A673 (cell line): ENCODE results near the gene RAB23. TPM values are rescaled to one million over a fixed set of nuclear protein-coding genes. Genes with fewer than 3 reads are reported as not detected.

Experiments used
- BruUV-seq: library from RNA; stranded (reverse); fragments of 400-500 nt; replicated peaks from 2 replicates; lab custom pipeline; 2021; lab: Mats Ljungman, UMichigan
- CTCF ChIA-PET: fragments of 300-600 bp; sonication (Branson Sonifier 250); formaldehyde crosslinking; loops from one replicate; lab custom pipeline; 2022; ENCODE audit warnings: antibody characterized with exemption; lab: Charles Lee
- POLR2A ChIA-PET: fragments of 300-600 bp; sonication (Branson Sonifier 250); formaldehyde crosslinking; loops from one replicate; lab custom pipeline; 2022; ENCODE audit warnings: antibody characterized with exemption; ENCODE audit not compliant: low non-redundant PET; lab: Charles Lee
- DNase-seq: peaks from one replicate; pipeline ENCODE4 v3.0.0-alpha.2; 2015; ENCODE audit warnings: low spot score
- H3K27ac ChIP-seq: fragments of 200-600 bp; sonication (generic); 2 replicates; pipeline ENCODE4 v1.5.1; 2016; ENCODE audit warnings: mixed run types, low read depth, mild to moderate bottlenecking, mixed read lengths, antibody characterized with exemption, low read length; ENCODE audit not compliant: poor library complexity, severe bottlenecking
- H3K27me3 ChIP-seq: fragments of 200-600 bp; sonication (generic); replicated peaks from 2 replicates; pipeline ENCODE4 v1.6.1; 2017; ENCODE audit warnings: mixed run types, low read depth, mild to moderate bottlenecking, mixed read lengths, antibody characterized with exemption, low read length; ENCODE audit not compliant: insufficient read depth, poor library complexity
- H3K36me3 ChIP-seq: fragments of 200-600 bp; sonication (generic); 2 replicates; pipeline ENCODE4 v1.6.1; 2016; ENCODE audit warnings: mixed run types, mild to moderate bottlenecking, mixed read lengths, antibody characterized with exemption, low read length; ENCODE audit not compliant: insufficient read depth, poor library complexity, severe bottlenecking
- H3K4me1 ChIP-seq: fragments of 200-600 bp; sonication (generic); 2 replicates; pipeline ENCODE4 v1.6.1; 2017; ENCODE audit warnings: mixed run types, mild to moderate bottlenecking, mixed read lengths, antibody characterized with exemption, low read length; ENCODE audit not compliant: insufficient read depth, poor library complexity, severe bottlenecking
- H3K4me3 ChIP-seq: fragments of 200-600 bp; sonication (generic); 2 replicates; pipeline ENCODE4 v1.5.1; 2016; ENCODE audit warnings: low read depth, mixed run types, mild to moderate bottlenecking, mixed read lengths, low read length; ENCODE audit not compliant: poor library complexity, severe bottlenecking
- H3K9me3 ChIP-seq: fragments of 200-600 bp; sonication (generic); 2 replicates; pipeline ENCODE4 v1.6.1; 2016; ENCODE audit warnings: mixed run types, low read depth, mild to moderate bottlenecking, mixed read lengths, antibody characterized with exemption, low read length; ENCODE audit not compliant: poor library complexity, severe bottlenecking
- EZH2 ChIP-seq: fragments of 200-600 bp; sonication (generic); IDR thresholded peaks from 2 replicates; pipeline ENCODE4 v1.6.1; 2017; ENCODE audit warnings: borderline replicate concordance, low read depth, mild to moderate bottlenecking, mixed read lengths, antibody characterized with exemption, low read length; ENCODE audit not compliant: poor library complexity, severe bottlenecking
- intact Hi-C: fragments of 100-400 bp; cut with micrococcal nuclease; formaldehyde crosslinking; loops from one replicate; pipeline ENCODE4 v1.10.0; 2022; ENCODE audit not compliant: unreplicated experiment
- total RNA-seq: library from RNA; stranded (reverse); gene quantifications from 2 replicates; pipeline ENCODE4 v1.2.3, GENCODE V29; 2021
- TF ChIP-seq, protein P1 (sequence below): fragments of 300-800, 200-600 bp; sonication (generic); conservative IDR thresholded peaks from 2 replicates; pipeline ENCODE4 v1.5.1; 2017; ENCODE audit warnings: low read depth, mild to moderate bottlenecking, antibody characterized with exemption, low read length, moderate library complexity, mixed read lengths

RAB23 gene
- total RNA-seq, 1 experiment from 2014 or later = 17.8 TPM

DNA sequence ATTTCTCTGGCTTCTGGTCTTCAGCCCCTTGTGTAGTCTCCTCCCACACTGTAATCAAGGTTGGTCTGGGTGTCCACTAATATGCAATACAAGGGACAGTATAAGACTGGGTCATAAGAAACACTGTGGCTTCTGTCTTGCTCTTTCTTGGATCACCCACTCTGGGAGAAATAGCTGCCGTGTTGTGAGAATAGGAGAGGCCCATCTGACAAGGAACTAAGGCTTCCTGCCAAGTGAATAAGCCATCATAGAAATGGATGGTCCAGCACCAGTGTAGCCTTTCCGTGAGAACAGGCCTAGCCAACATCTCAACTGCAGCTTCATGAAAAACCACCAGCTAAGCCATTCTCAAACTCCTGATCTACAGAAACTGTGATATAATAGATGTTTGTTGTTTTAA, 26.6 kb downstream of the RAB23 start:
- Histone ChIP-seq H3K36me3 (peaks cover 18% of the 10 kb centered on the region), H3K27ac (no peak overlapping the region), H3K27me3 (no peaks in the 10 kb centered on the region), H3K9me3 (no peaks in the 10 kb centered on the region), H3K4me3 (no peak overlapping the region), H3K4me1 (no peaks in the 10 kb centered on the region)
- no peak for TF ChIP-seq EZH2
- ChIA-PET CTCF (no interaction called here), POLR2A (no interaction called here)
- BruUV-seq = no TSS peak
- DNase-seq = no peak
- intact Hi-C loops = no loop called here

DNA sequence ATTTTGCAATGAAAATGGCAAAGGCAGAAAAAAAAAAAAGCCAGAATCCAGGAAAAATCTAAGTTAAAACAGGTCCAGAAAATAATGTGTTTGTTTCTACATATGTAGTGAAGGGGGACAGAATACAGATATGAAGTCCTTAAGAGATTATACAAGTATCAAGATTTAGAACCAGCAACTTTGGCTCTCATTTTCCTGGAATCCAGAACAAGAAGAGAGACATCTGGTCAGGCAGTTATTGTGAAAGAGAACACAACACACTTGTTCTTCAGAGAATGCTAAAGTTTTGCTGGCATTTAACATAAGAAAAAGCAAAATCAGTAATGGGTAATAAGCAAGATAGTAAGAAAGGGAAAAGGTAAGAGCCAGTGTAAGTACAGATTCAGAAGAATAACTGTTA, 28.9 kb downstream of the RAB23 start:
- no TSS peak for BruUV-seq

DNA sequence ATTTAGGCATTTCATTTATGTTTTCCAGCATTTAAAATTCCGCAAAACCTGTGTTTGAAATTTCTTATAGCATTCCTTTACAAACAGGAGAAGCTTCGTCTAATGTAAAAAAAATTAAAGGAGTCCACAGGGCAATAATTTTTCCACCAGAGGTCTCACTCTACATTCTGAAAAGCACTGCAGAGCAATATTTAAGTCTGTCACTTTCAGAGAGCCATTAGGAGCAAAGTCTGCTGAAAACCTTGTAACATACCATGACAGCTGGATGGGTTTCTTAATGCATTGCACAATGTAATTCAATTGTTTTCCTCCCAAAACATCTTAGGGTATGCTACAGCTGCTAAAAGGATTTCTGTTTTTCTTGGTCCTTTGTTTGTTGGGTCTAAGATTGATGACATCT, 32.0 kb downstream of the RAB23 start:
- CTCF ChIA-PET = interaction anchor here (0.5 to 1.0 kb wide), 3 partner anchors 123 to 139 kb away, joined by 3 to 9 read pairs (median 3); no protein-coding TSS in a partner anchor
- H3K27me3 ChIP-seq = no peaks in the 10 kb centered on the region
- H3K4me1 ChIP-seq = no peaks in the 10 kb centered on the region
- intact Hi-C loops = loop anchor here (1.0 kb wide), 1 partner anchor 126 kb away; no protein-coding TSS in a partner anchor
- POLR2A ChIA-PET = no interaction called here
- no peak overlapping the region for H3K4me3 ChIP-seq
- H3K9me3 ChIP-seq = no peaks in the 10 kb centered on the region
- no TSS peak for BruUV-seq
- TF ChIP-seq, protein P1, sequence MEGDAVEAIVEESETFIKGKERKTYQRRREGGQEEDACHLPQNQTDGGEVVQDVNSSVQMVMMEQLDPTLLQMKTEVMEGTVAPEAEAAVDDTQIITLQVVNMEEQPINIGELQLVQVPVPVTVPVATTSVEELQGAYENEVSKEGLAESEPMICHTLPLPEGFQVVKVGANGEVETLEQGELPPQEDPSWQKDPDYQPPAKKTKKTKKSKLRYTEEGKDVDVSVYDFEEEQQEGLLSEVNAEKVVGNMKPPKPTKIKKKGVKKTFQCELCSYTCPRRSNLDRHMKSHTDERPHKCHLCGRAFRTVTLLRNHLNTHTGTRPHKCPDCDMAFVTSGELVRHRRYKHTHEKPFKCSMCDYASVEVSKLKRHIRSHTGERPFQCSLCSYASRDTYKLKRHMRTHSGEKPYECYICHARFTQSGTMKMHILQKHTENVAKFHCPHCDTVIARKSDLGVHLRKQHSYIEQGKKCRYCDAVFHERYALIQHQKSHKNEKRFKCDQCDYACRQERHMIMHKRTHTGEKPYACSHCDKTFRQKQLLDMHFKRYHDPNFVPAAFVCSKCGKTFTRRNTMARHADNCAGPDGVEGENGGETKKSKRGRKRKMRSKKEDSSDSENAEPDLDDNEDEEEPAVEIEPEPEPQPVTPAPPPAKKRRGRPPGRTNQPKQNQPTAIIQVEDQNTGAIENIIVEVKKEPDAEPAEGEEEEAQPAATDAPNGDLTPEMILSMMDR = peak; percentile 51
- no peak for TF ChIP-seq EZH2
- peak; percentile 58 for DNase-seq
- no peak overlapping the region for H3K27ac ChIP-seq
- peaks cover 45% of the 10 kb centered on the region for H3K36me3 ChIP-seq

More for the DNA sequence above, 28.9 kb downstream of the RAB23 start:
- ChIA-PET POLR2A (no interaction called here), CTCF (no interaction called here)
- DNase-seq = no peak
- Histone ChIP-seq H3K36me3 (peaks cover 31% of the 10 kb centered on the region), H3K4me3 (no peak overlapping the region), H3K27me3 (no peaks in the 10 kb centered on the region), H3K27ac (no peak overlapping the region), H3K4me1 (no peaks in the 10 kb centered on the region), H3K9me3 (no peaks in the 10 kb centered on the region)
- intact Hi-C loops = no loop called here
- TF ChIP-seq, protein P1 = no peak
- TF ChIP-seq EZH2 = no peak

DNA sequence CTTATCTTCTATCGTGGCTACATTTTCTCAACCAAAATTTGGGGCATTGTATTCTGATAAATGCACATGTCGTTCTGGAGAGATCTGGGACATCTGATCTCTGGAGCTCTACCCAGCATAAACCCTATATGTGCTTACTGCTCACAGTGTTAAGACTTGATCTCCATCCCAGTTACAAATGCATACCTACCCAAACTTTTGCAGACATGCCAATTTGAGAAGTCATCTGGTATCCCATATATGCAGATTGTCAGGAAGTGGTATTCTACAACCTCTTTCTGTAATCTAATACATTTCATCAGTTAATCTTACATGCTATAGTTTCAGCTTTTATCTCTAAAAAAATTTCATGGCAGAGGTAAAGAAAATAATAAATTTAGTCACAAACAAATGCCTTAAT, 38.8 kb downstream of the RAB23 start:
- DNase-seq = no peak
- H3K9me3 ChIP-seq = no peaks in the 10 kb centered on the region
- no peak overlapping the region for H3K4me3 ChIP-seq
- intact Hi-C loops = no loop called here
- POLR2A ChIA-PET = no interaction called here
- peaks cover 57% of the 10 kb centered on the region for H3K36me3 ChIP-seq
- CTCF ChIA-PET = no interaction called here
- no peak for TF ChIP-seq EZH2
- TF ChIP-seq, protein P1 = no peak
- no TSS peak for BruUV-seq
- no peaks in the 10 kb centered on the region for H3K27me3 ChIP-seq
- peaks cover 6% of the 10 kb centered on the region for H3K4me1 ChIP-seq
- H3K27ac ChIP-seq = no peak overlapping the region
